GM21390 (cell line): ENCODE results near the gene CISD2.
"Not testable (repeated sequence)": the region's sequence is repeated elsewhere in the genome, so short reads cannot be mapped to it uniquely, and the experiment has no call there.

Experiments
- ATAC-seq: cut with Tn5 transposase; IDR thresholded peaks from one replicate; pipeline ENCODE4 v1.9.1; 2021; ENCODE audit not compliant: unreplicated experiment

CISD2 gene

GRCh38 chr4:102901804-102902203, 33.0 kb downstream of the CISD2 start:
- ATAC-seq, result no peak

GRCh38 chr4:102918859-102919258, 50.1 kb downstream of the CISD2 start:
- ATAC-seq, result no peak

GRCh38 chr4:102919697-102920096, 50.9 kb downstream of the CISD2 start:
- ATAC-seq, result not testable (repeated sequence)

GRCh38 chr4:102935716-102936115, 66.9 kb downstream of the CISD2 start:
- no peak for ATAC-seq

GRCh38 chr4:102938063-102938462, 69.3 kb downstream of the CISD2 start:
- ATAC-seq, result not testable (repeated sequence)
